Heart right ventricle (tissue), 16 donors: ENCODE measurements around the gene STRA8. TPM values are rescaled to one million over a fixed set of nuclear protein-coding genes. Genes with fewer than 3 reads are reported as not detected.

Experiments used
- ATAC-seq, 8 donors: fragments of 200-7000 bp; cut with Tn5 transposase; one replicate each; pipeline ENCODE4 v1.9.1; 2020; ENCODE audit warnings: mild to moderate bottlenecking in 8 of 8, moderate library complexity in 8 of 8, moderate number of reproducible peaks in 1 of 8
- DNase-seq, 2 donors: peaks; one replicate each; pipeline ENCODE4 v3.0.0-alpha.2; 2020
- H3K27ac ChIP-seq, 10 donors: fragments of 200-600 bp; sonication (generic) in 2 of 10; one replicate each; pipeline versions ENCODE4 v1.5.0 to v1.8.0; 2020 to 2022; ENCODE audit warnings: mild to moderate bottlenecking in 3 of 10
- H3K27me3 ChIP-seq, 7 donors: fragments of 200-600 bp; one replicate each; pipeline ENCODE4 v1.8.0; 2021 to 2022; ENCODE audit warnings: mild to moderate bottlenecking in 2 of 7
- H3K36me3 ChIP-seq, 9 donors: fragments of 200-600 bp; sonication (generic) in 1 of 9; one replicate each; pipeline versions ENCODE4 v1.5.0 to v1.8.0; 2020 to 2022; ENCODE audit warnings: mild to moderate bottlenecking in 2 of 9
- H3K4me1 ChIP-seq, 9 donors: fragments of 200-600 bp; sonication (generic) in 1 of 9; one replicate each; pipeline versions ENCODE4 v1.5.0 to v1.8.0; 2020 to 2022; ENCODE audit warnings: mild to moderate bottlenecking in 4 of 9
- H3K4me3 ChIP-seq, 10 donors: fragments of 200-600 bp; sonication (generic) in 2 of 10; one replicate each; pipeline versions ENCODE4 v1.5.0 to v1.8.0; 2020 to 2022; ENCODE audit warnings: mild to moderate bottlenecking in 7 of 10, moderate library complexity in 2 of 10
- H3K9me3 ChIP-seq, 11 donors: fragments of 200-600 bp in 10 of 11; sonication (generic) in 2 of 11; one replicate each; pipeline versions ENCODE4 v1.5.0 to v1.8.0; 2013 to 2022; ENCODE audit warnings: mild to moderate bottlenecking in 2 of 11, control low read depth in 1 of 11, moderate library complexity in 1 of 11
- WGBS, 2 donors: extraction: QIAGEN DNeasy Blood & Tissue Kit; methylation state at CpG; one replicate each; pipeline ENCODE4 v1.1.7; 2013; ENCODE audit warnings: inconsistent platforms in 1 of 2; 5-methylcytosine and 5-hydroxymethylcytosine counted together
- intact Hi-C, 10 donors: fragments of 100-400 bp; cut with DNase I; formaldehyde crosslinking; loops; one replicate each; pipeline versions ENCODE4 v1.11.1 to v1.14.2; 2022
- polyA plus RNA-seq, 2 donors: library from polyadenylated mRNA; stranded (reverse); fragments of 200-250 nt; gene quantifications; one replicate each; pipeline ENCODE4 v1.2.3, GENCODE V29; 2013
- total RNA-seq, 10 donors: library from RNA; stranded (reverse); fragmentation: NEBNext Ultra II Directional in 3 of 10; extraction: Animal tissue kit (Norgen Biotek cat#: 25700) in 3 of 10; gene quantifications; one replicate each; pipeline versions ENCODE4 v1.2.1 to v1.2.4, GENCODE V29; 2021 to 2023
- TF ChIP-seq, protein P1 (sequence below), 9 donors: fragments of 200-600 bp; sonication (generic) in 2 of 9; IDR thresholded peaks; one replicate each; pipeline versions ENCODE4 v1.5.0 to v1.8.0; 2021 to 2022; ENCODE audit warnings: antibody characterized with exemption in 9 of 9, mild to moderate bottlenecking in 5 of 9, moderate library complexity in 1 of 9
- donor health status: Arrhythmogenic right ventricular cardiomyopathy.
- donor health status: ischemic (EF 13 %, LVEDD 7.1; RV severe dilation, severe dysfunction).
- donor health status: healthy with polysubstance abuse.
- donor health status: DM: no; HTN: yes; CAD: no.
- donor health status: DM: no; HTN: no; CAD: no.
- donor health status: ischemic (EF 25% LVEDD 6.9; RV normal size, moderate dysfunction).
- donor health status: ischemic (EF 25% LVEDD 5.7; RV mildly dilated, moderate dysfunction).
- donor health status: healthy.
- donor health status: DM: yes; HTN: yes; CAD: no.
- donor health status: Ischemic cardiomyopathy.
- donor health status: ischemic (EF 35%, LVEDD 5.7; RV mildly dilated, moderate dysfunction).
- donor health status: nonischemic (EF 11% LVEDD 7.7; RV severe dilation, severe dysfunction).
- donor health status: DM: yes; HTN: yes; CAD: no.
- donor health status: PGD.
- donor health status: ischemic (EF 29% LVEDD 5.4; RV normal size, mild dysfunction).
- donor health status: nonischemic (EF 23%, LVEDD 6.1; RV moderate dilation, normal function).

Gene STRA8
- total and polyA plus RNA-seq, 12 donors, result not detected

DNA sequence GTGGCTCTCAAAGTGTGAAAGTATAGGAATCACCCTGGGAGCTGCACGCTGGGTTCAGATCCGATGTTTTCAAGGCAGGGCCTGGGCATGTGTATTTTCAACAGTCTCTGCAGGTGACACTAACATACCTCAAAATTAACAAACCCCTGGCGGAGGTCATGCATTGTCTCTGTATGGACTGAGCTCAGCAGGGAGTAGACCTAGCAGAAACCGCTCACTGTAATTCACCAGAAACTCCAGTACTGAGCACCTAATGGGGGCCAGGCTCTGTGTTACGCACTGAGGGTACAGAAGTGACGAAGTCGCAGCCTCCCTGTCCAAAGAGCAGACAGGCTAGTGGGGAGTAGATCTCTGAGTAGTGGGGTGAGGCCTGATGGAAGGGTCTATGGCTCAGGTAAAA lies 5.6 kb downstream of the STRA8 start:
- Histone ChIP-seq H3K4me1 (no peaks in the 10 kb centered on the region), H3K4me3 (no peak overlapping the region), H3K36me3 (no peaks in the 10 kb centered on the region), H3K27me3 (peaks cover 0 to 4% (median 0%) of the 10 kb centered on the region in 7 donors), H3K9me3 (no peaks in the 10 kb centered on the region), H3K27ac (no peak overlapping the region)
- 91 to 95% methylated on average over 7 of the region's 7 CpGs for WGBS, 2 donors
- intact Hi-C loops, result no loop called here
- DNase-seq, result no peak
- ATAC-seq, result no peak
- TF ChIP-seq, protein P1, sequence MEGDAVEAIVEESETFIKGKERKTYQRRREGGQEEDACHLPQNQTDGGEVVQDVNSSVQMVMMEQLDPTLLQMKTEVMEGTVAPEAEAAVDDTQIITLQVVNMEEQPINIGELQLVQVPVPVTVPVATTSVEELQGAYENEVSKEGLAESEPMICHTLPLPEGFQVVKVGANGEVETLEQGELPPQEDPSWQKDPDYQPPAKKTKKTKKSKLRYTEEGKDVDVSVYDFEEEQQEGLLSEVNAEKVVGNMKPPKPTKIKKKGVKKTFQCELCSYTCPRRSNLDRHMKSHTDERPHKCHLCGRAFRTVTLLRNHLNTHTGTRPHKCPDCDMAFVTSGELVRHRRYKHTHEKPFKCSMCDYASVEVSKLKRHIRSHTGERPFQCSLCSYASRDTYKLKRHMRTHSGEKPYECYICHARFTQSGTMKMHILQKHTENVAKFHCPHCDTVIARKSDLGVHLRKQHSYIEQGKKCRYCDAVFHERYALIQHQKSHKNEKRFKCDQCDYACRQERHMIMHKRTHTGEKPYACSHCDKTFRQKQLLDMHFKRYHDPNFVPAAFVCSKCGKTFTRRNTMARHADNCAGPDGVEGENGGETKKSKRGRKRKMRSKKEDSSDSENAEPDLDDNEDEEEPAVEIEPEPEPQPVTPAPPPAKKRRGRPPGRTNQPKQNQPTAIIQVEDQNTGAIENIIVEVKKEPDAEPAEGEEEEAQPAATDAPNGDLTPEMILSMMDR (IDR thresholded peaks at IDR 0.05), result no peak

GRCh38 chr7:135240441-135240840 lies 6.8 kb downstream of the STRA8 start:
- H3K4me1 ChIP-seq, result no peaks in the 10 kb centered on the region
- DNase-seq (no peak), ATAC-seq (no peak)
- peaks cover 0 to 5% (median 0%) of the 10 kb centered on the region in 7 donors for H3K27me3 ChIP-seq
- no peak overlapping the region for H3K4me3 ChIP-seq
- 83 to 89% methylated on average over 9 of the region's 9 CpGs for WGBS, 2 donors
- H3K27ac ChIP-seq, result no peak overlapping the region
- TF ChIP-seq, protein P1 (IDR thresholded peaks at IDR 0.05), result no peak
- no peaks in the 10 kb centered on the region for H3K36me3 ChIP-seq
- H3K9me3 ChIP-seq, result no peaks in the 10 kb centered on the region
- intact Hi-C loops, result no loop called here

DNA sequence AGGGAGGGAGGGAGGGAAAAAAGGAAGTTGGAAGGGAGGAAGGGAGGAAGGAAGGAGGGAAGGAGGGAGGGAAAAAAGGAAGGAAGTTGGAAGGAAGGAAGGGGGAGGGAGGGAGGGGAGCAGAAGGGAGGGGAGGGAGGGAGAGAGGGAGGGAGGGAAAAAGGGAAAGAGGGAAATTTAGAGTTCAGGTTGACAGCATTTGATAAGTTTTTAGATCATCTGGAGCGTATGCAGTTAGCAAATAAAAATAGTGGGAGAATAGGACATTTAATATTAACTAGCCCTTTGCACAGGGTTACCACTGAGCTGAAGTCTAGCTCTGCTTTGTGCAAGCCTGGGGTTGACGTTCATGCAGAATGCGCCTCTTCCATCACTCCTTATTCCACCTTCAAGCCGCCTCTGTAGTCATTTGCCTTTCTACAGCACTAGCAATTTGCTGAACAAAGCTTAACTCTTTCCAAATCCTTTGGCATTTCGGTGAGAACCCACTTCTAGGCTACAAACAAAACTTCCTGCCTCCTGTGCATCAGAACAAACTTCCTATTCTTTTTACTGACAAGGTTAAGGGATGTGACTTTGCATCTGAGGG lies 8.6 kb downstream of the STRA8 start:
- ATAC-seq (no peak), DNase-seq (no peak)
- WGBS, 2 donors, result 68 to 75% methylated on average over 5 of the region's 5 CpGs
- Histone ChIP-seq H3K4me1 (no peaks in the 10 kb centered on the region), H3K36me3 (no peaks in the 10 kb centered on the region), H3K27ac (no peak overlapping the region), H3K4me3 (no peak overlapping the region), H3K9me3 (no peaks in the 10 kb centered on the region), H3K27me3 (peaks cover 0 to 5% (median 0%) of the 10 kb centered on the region in 7 donors)
- TF ChIP-seq, protein P1 (IDR thresholded peaks at IDR 0.05), result no peak
- intact Hi-C loops, result no loop called here

- H3K4me3 ChIP-seq, result no peak overlapping the region
- ATAC-seq, result no peak
- TF ChIP-seq, protein P1 (IDR thresholded peaks at IDR 0.05), result no peak
- no peak overlapping the region for H3K27ac ChIP-seq
- no peaks in the 10 kb centered on the region for H3K36me3 ChIP-seq
- 87 to 91% methylated on average over 9 of the region's 9 CpGs for whole genome bisulfite sequencing, 2 donors
- intact Hi-C loops, result no loop called here
- no peak for DNase-seq
- H3K9me3 ChIP-seq, result no peaks in the 10 kb centered on the region
- H3K4me1 ChIP-seq, result no peaks in the 10 kb centered on the region
- H3K27me3 ChIP-seq, result peaks cover 0 to 5% (median 0%) of the 10 kb centered on the region in 7 donors
Measured at GRCh38 chr7:135245226-135246190, 11.9 kb downstream of the STRA8 start.
